Measurements from ENCODE around the gene BCCIP. TPM values are rescaled to one million over a fixed set of nuclear protein-coding genes. Genes with fewer than 3 reads are reported as not detected.

Gene BCCIP
- 88.8 and 146 TPM in 2 replicates for total RNA-seq (2014; rRNA removed; shearing (Covaris generic))

DNA sequence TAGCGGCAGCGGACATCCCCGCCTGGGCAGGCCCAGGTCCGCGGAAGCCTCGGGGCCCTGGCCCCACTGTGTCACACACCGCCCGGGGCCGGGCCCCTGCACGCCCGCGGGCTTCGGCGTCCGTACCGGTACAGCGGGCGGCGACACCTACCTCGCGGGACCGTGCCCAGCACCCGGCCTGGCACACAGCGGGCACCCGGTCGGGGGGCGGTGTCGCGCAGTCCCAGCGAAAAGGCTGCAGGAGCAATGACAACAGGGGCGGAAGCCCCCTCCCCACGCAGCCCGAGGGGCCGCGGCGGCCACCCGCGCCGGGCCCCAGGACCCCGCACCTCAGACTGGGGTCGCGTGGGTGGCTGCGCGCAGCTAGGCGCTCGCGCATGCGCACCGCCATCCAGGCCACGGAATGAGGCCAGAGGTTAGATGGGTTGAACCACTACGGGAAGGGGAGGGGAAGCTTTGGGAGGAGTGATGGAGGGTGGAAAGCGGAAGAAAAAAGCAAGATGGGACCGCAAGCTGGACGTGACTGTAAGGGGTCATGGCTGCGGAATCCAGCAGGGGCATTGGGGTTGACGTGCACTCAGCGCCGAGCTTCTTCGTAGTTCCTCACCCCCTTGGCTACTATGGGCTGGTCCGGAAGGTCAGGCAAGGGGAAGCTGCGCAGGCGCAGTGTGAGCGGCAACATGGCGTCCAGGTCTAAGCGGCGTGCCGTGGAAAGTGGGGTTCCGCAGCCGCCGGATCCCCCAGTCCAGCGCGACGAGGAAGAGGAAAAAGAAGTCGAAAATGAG is at the start of gene BCCIP, which contains the start of gene UROS:
BCCIP (plus strand) TSS at position 669 of the 785 bp plus-strand sequence; CDS start at position 681, 12 bp downstream.
UROS (minus strand) TSS at position 381 of the 785 bp plus-strand sequence. CDS start 6,759 bp downstream, outside the sequence.
- DNase-seq (ENCODE audit: low spot score): peak; percentile 86
- in situ Hi-C loops (cut with HindIII; ENCODE audit: low sequenced_read_pairs): no loop called here

DNA sequence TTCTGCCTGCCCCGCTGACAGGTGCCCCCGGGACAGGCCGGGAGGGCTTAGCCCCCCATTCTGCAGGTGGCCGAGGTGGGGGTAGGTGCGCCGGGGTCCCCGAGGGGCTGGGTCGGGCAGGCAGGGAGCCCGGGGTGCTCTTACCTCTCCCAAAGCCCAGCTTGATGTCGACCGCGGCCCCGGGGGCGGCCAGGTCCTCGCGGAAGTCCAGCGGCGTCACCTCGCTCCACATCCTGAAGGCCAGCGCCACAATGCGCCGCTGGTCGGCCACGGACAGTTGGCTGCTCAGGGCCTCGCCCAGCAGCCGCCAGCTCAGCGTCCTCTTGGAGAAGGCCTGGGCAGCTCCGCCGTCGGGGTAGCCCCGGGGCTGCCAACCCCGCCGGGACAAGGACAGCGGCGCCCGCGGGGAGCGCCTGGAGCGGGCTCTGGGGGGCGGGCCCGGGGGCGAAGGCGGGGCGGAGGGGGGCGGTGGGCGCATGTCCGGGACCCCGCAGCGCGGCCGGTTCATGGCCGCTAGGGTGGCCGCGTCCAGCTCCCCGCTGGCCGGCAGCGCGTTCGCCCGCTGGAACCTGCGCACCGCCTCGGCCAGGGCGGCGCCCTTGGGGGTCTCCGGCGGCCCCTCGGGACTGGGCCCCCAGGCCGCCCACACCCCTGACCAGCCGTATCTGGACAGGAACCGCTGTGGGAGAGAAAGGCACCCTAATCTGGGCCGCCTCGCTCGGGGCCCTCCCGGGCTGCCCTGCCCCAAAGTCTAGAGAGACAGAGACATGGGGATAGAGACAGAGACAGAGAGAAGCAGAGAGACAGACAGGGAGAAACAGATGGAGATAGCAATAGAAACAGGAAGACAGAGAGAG is 49.4 kb upstream of the BCCIP start:
- in situ Hi-C loops (cut with HindIII; ENCODE audit: low sequenced_read_pairs): no loop called here
- DNase-seq (ENCODE audit: low spot score): no peak

DNA sequence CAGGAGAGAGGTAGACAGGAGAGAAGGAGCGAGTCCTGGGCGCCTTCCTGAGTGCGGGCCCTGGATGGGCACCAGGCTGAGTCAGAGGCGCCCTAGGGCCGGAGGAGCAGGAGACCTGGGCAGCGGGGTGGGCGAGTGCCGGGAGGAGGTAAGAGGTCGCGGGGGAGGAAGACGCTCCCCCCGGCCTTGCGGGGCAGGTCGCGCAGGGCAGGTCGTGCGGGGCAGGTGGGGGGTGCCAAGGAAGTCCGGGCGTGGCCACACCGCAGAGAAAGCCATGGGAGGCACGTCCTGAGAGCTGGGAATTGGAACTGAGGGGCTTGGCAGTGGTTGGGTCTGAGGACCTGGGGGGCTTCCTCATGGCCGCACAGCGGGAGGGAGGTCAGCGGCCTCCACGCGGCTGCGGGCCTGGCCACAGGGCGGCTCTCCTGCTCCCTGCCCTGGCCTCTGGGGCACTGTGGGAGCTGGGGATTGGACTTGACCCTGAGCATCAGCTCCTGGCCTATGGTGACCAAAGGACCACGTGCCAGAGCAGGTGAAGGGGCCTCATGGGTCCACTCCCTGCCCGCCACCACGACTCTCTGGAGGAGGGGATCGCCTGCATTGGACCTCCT is 48.7 kb upstream of the BCCIP start:
- in situ Hi-C loops (cut with HindIII; ENCODE audit: low sequenced_read_pairs): no loop called here
- no peak for DNase-seq (ENCODE audit: low spot score)

GRCh38 chr10:125775491-125776106 is 47.7 kb upstream of the BCCIP start, which contains the start of gene MMP21:
MMP21 (minus strand) TSS chr10:125775821; CDS start chr10:125775821, 0 bp downstream.
- no peak for DNase-seq (ENCODE audit: low spot score)
- in situ Hi-C loops (cut with HindIII; ENCODE audit: low sequenced_read_pairs): no loop called here

DNA sequence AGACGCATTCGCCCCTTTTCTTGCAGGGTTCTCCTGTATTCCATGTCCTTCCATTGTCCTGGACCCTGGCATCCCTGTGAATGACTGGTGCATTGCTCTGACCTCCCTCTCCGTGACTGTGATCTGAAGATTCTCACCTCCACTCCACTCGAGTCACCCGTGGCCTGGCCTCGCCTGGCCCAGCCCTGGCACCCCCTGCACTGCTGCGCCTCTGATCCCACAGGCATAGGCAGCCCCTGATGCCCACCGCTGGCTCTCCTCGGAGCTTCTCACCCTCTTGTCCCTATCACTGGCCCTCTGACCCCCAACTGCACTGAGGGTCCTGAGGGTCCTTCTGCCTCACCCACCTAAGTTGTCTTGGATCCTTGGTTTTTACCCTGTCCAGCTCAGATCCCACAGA is 45.5 kb upstream of the BCCIP start:
- in situ Hi-C loops (cut with HindIII; ENCODE audit: low sequenced_read_pairs): no loop called here
- DNase-seq (ENCODE audit: low spot score): no peak

- in situ Hi-C loops (cut with HindIII; ENCODE audit: low sequenced_read_pairs): no loop called here
- DNase-seq (ENCODE audit: low spot score): no peak
Observed at GRCh38 chr10:125778556-125778955, 44.8 kb upstream of the BCCIP start.

DNA sequence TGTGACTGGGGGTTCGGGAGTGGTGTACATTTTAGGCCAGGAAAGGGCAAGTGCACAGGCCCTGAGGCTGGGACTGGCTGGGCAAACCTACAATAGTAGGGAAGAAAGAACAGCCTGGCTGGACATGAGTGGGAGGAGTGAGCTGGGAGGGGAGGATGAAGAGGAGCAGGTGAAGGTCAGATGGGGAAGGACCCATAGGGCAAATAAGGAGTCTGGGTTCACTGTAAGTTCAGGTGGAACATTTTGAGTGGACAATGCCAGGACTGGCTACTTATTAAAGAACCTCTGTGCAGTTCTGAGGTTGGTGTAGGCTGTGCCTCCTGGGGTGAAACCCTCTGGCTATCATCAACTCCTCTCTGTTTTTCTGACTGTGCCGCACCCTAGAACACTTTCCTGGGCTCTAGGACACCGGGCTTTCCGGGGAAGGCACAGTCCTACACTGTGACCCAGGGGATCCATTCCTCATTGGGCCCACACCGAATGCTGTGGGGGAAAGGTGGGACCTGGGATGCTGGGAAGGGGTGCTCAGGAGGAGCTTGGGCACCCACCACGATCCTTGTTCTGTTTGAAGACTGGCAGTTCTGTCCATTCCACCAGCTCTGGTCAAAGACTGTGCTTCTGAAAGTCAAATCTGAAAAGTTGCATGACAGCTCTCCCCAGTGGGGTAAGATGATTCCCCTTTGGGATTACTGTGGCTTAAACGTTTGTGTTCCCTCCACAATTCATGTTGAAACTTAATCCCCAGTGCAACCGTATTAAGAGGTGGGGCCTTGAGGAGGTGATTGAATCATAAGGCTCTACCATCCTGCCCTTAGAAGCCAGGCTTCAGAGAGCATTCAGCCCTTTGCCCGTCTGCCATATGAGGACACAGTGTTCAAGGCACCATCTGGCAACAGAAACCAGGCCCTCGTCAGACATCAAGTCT is 43.7 kb upstream of the BCCIP start:
- no peak for DNase-seq (ENCODE audit: low spot score)
- in situ Hi-C loops (cut with HindIII; ENCODE audit: low sequenced_read_pairs): no loop called here

DNA sequence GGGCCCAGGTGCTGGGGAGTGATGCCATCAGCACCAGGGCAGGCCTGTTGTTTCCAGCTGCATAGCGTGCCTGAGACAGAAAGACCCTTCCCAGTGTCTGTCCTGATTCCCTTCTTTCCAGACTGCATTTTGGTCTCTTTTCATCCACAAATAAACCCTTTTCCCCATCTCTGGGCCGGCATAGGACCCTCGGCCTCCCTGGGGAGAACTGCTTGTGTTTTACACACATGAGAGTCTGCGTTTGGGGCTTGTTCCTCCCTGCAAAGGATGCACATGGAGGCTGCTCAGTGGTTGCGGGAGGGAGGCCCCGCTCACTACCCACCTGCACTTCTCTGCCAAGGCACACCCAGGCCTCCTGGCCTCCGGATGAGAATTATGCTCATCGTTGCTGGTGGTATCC is 42.0 kb upstream of the BCCIP start:
- no peak for DNase-seq (ENCODE audit: low spot score)
- in situ Hi-C loops (cut with HindIII; ENCODE audit: low sequenced_read_pairs): no loop called here

GRCh38 chr10:125782054-125782453 is 41.3 kb upstream of the BCCIP start:
- DNase-seq (ENCODE audit: low spot score): no peak
- in situ Hi-C loops (cut with HindIII; ENCODE audit: low sequenced_read_pairs): no loop called here

GRCh38 chr10:125782616-125783015 is 40.7 kb upstream of the BCCIP start:
- in situ Hi-C loops (cut with HindIII; ENCODE audit: low sequenced_read_pairs): no loop called here
- no peak for DNase-seq (ENCODE audit: low spot score)

- no peak for DNase-seq (ENCODE audit: low spot score)
- in situ Hi-C loops (cut with HindIII; ENCODE audit: low sequenced_read_pairs): no loop called here
Observed at GRCh38 chr10:125783408-125783807, 39.9 kb upstream of the BCCIP start.

GRCh38 chr10:125783957-125784356 is 39.4 kb upstream of the BCCIP start:
- in situ Hi-C loops (cut with HindIII; ENCODE audit: low sequenced_read_pairs): no loop called here
- no peak for DNase-seq (ENCODE audit: low spot score)

DNA sequence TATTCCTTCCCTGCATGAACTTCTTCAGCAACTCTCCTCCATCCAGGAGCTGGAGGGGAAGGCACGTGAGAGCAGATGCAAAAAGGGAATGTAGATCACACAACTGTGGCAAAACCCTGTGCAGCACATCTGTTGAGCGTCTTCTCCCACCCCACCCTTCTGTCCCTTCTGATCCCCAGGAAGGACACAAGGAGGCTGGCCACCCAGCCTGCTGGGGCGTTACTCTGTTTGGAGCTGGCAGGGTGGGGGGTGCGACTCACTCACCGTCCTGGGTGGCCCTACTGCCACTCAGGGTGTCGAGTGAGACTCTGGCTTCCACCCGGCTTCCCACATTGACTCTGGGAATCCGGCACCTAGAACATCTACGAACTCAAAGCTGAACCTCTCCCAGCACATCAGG is 37.6 kb upstream of the BCCIP start:
- in situ Hi-C loops (cut with HindIII; ENCODE audit: low sequenced_read_pairs): no loop called here
- no peak for DNase-seq (ENCODE audit: low spot score)

GRCh38 chr10:125788156-125789034 is 35.0 kb upstream of the BCCIP start:
- DNase-seq (ENCODE audit: low spot score): no peak

GRCh38 chr10:125792342-125793300 is 30.7 kb upstream of the BCCIP start:
- in situ Hi-C loops (cut with HindIII; ENCODE audit: low sequenced_read_pairs): no loop called here
- no peak for DNase-seq (ENCODE audit: low spot score)

More at GRCh38 chr10:125788156-125789034, 35.0 kb upstream of the BCCIP start:
- in situ Hi-C loops (cut with HindIII; ENCODE audit: low sequenced_read_pairs): no loop called here

DNA sequence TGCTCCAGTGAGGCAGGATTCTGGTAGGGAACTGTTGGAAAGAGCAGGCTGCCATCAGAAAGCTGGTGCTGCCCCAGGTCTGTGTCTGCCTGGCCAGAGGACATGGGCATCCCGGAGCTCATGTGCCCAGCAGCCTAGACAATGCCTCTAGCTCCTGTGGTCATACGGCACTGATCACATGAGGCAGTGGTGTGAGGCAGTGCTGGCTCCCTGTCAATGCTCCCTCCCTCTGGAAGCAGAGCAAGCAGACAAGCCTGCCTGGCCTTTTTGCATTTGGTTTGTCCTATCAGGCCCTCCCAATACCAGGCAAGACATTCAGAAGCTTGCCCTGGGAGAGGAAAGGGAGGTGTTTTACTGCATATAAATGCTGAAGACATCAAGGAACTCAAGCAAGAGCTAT is 28.2 kb upstream of the BCCIP start:
- DNase-seq (ENCODE audit: low spot score): peak; percentile 16
- in situ Hi-C loops (cut with HindIII; ENCODE audit: low sequenced_read_pairs): no loop called here

Measured in G401 (cell line).